Activated CD4-positive, alpha-beta memory T cell treated with anti-CD3 and anti-CD28 coated beads for 36 hours (primary cell): Measurements from ENCODE around the gene HOXB3. TPM values are rescaled to one million over a fixed set of nuclear protein-coding genes. Genes with fewer than 3 reads are reported as not detected.

Source experiments
- CTCF ChIA-PET: fragments of 350-600 bp; sonication (Branson Sonifier 250); formaldehyde crosslinking; loops from one replicate; lab custom pipeline; 2021; ENCODE audit warnings: antibody characterized with exemption, inconsistent platforms; lab: Charles Lee
- POLR2A ChIA-PET: fragments of 350-600 bp; sonication (Branson Sonifier 250); formaldehyde crosslinking; loops from one replicate; lab custom pipeline; 2021; ENCODE audit warnings: antibody characterized with exemption; lab: Charles Lee
- DNase-seq: peaks from one replicate; pipeline ENCODE4 v3.0.0-alpha.2; 2020
- H3K27ac Mint-ChIP-seq: one replicate; pipeline ENCODE4 v1.8.0; 2021; ENCODE audit warnings: mixed read lengths
- H3K27me3 Mint-ChIP-seq: one replicate; pipeline ENCODE4 v1.8.0; 2021; ENCODE audit warnings: mixed read lengths
- H3K36me3 Mint-ChIP-seq: one replicate; pipeline ENCODE4 v1.8.0; 2021; ENCODE audit warnings: mixed read lengths
- H3K4me1 Mint-ChIP-seq: one replicate; pipeline ENCODE4 v1.8.0; 2021; ENCODE audit warnings: low read depth, mixed read lengths
- H3K4me3 Mint-ChIP-seq: one replicate; pipeline ENCODE4 v1.8.0; 2021; ENCODE audit warnings: mild to moderate bottlenecking, mixed read lengths
- H3K9me3 Mint-ChIP-seq: one replicate; pipeline ENCODE4 v1.8.0; 2021; ENCODE audit warnings: mixed read lengths
- intact Hi-C: fragments of 100-400 bp; cut with micrococcal nuclease; formaldehyde crosslinking; loops from one replicate; pipeline ENCODE4 v1.15.1; 2023
- total RNA-seq, 2 experiments: library from RNA; stranded (reverse); gene quantifications; one replicate each; pipeline ENCODE4 v1.2.3, GENCODE V29; 2021

The HOXB3 gene
- total RNA-seq, 2 experiments from 2014 or later, result 2.6 TPM

- intact Hi-C loops, result loop anchor here (5.0 to 10.0 kb wide), 2 partner anchors 106 to 481 kb away; partner anchors contain the start of genes PRAC1 and PRAC2
- no peaks in the 10 kb centered on the region for H3K9me3 Mint-ChIP-seq
- POLR2A ChIA-PET, result interaction anchor here (0.5 kb wide), 1 partner anchor 10 kb away, joined by 3 read pairs; no protein-coding TSS in a partner anchor
- DNase-seq, result no peak
- peaks cover 57% of the 10 kb centered on the region for H3K4me1 Mint-ChIP-seq
- no peaks in the 10 kb centered on the region for H3K36me3 Mint-ChIP-seq
- no peak overlapping the region for H3K27ac Mint-ChIP-seq
- peaks cover 84% of the 10 kb centered on the region for H3K27me3 Mint-ChIP-seq
- CTCF ChIA-PET, result interaction anchor here (0.8 to 4.9 kb wide), 9 partner anchors 9 to 536 kb away, joined by 3 to 22 read pairs (median 3); partner anchors contain the start of gene HOXB5
- no peak overlapping the region for H3K4me3 Mint-ChIP-seq
Observed at GRCh38 chr17:48615963-48616716, 26.1 kb upstream of the HOXB3 start.

DNA sequence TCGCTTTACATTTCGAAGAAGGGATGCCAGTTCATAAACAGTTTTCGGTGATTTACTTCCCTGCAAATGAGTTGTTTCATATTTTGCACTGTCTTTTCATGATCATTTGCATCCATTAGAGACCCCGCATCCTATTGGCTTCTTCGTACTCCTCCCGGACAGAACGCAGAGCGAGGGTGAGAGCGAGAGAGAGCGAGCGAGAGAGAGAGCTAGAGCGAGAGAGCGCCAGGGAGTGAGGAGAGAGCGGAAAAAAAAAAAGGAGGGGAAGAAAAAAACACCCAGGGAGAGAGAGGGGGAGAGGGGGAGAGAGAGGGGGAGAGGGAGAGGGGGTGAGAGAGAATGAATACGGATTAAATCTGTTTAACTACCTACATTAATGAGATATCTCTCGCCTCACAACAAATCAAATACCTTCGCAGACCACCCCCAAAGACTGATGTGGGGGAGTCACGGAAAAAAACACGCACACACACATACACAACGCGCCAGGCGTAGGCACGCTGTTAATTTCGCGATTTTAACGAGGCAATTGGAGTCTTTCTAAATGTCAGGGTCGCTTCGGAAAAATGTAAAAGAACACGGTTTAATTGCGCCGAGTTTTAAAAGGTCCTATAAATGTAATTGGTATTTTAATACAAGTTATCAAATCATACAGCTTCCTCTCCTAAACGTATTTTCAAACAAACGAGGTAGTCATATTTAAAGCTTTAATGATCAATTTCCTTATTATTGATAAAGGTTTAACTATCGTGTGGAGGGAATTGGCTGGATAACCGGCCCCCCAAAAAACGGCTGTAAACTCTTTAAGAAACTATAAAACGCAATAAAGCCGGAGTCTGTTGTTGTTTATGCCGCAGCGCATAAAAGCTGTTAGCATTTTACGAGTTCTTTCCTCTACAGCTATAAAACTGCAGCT lies 25.3 kb upstream of the HOXB3 start, which contains the start of gene HOXB8:
Gene HOXB8, minus strand, starts transcription at position 246 of the 916 bp plus-strand sequence. CDS start 588 bp downstream, outside the sequence.
- Mint-ChIP-seq H3K4me3 (peak within 1 kb of the TSS; percentile 20), H3K9me3 (no peaks in the 10 kb centered on the region), H3K27ac (peak within 1 kb of the TSS; percentile 42), H3K4me1 (peaks cover 62% of the 10 kb centered on the region), H3K27me3 (peaks cover 81% of the 10 kb centered on the region), H3K36me3 (no peaks in the 10 kb centered on the region)
- DNase-seq, result no peak
- ChIA-PET CTCF (interaction anchor here (0.7 to 4.9 kb wide), 14 partner anchors 9 to 955 kb away, joined by 3 to 22 read pairs (median 4); partner anchors contain the start of gene HOXB5), POLR2A (interaction anchor here (0.5 kb wide), 1 partner anchor 10 kb away, joined by 3 read pairs; no protein-coding TSS in a partner anchor)
- intact Hi-C loops, result loop anchor here (5.0 to 10.0 kb wide), 2 partner anchors 107 to 481 kb away; partner anchors contain the start of genes PRAC1 and PRAC2

- H3K4me3 Mint-ChIP-seq, result peak overlapping the region; percentile 28
- POLR2A ChIA-PET, result interaction anchor here (2.4 kb wide), 1 partner anchor 12 kb away, joined by 13 read pairs; the partner anchor contains the start of gene HOXB9
- no peak overlapping the region for H3K27ac Mint-ChIP-seq
- peaks cover 78% of the 10 kb centered on the region for H3K27me3 Mint-ChIP-seq
- CTCF ChIA-PET, result interaction anchor here (0.6 to 2.7 kb wide), 16 partner anchors 9 to 589 kb away, joined by 3 to 19 read pairs (median 5); partner anchors contain the start of genes HOXB5 and HOXB9
- peaks cover 59% of the 10 kb centered on the region for H3K4me1 Mint-ChIP-seq
- DNase-seq, result peak; percentile 46
- intact Hi-C loops, result loop anchor here (2.0 to 10.0 kb wide), 4 partner anchors 17 to 587 kb away; no protein-coding TSS in a partner anchor
- no peaks in the 10 kb centered on the region for H3K9me3 Mint-ChIP-seq
- H3K36me3 Mint-ChIP-seq, result no peaks in the 10 kb centered on the region
Observed at GRCh38 chr17:48613862-48614694, 24.0 kb upstream of the HOXB3 start.

GRCh38 chr17:48612854-48613691 lies 23.0 kb upstream of the HOXB3 start:
- intact Hi-C loops, result loop anchor here (2.0 to 10.0 kb wide), 4 partner anchors 16 to 586 kb away; no protein-coding TSS in a partner anchor
- Mint-ChIP-seq H3K27me3 (peaks cover 76% of the 10 kb centered on the region), H3K4me1 (peaks cover 52% of the 10 kb centered on the region), H3K4me3 (peak overlapping the region; percentile 72), H3K27ac (no peak overlapping the region), H3K36me3 (no peaks in the 10 kb centered on the region), H3K9me3 (no peaks in the 10 kb centered on the region)
- CTCF ChIA-PET, result interaction anchor here (0.6 to 2.7 kb wide), 22 partner anchors 10 to 672 kb away, joined by 3 to 19 read pairs (median 4); partner anchors contain the start of genes HOXB5 and PNPO
- POLR2A ChIA-PET, result interaction anchor here (2.4 kb wide), 1 partner anchor 13 kb away, joined by 13 read pairs; the partner anchor contains the start of gene HOXB9
- DNase-seq, result peak; percentile 59

- no peak overlapping the region for H3K27ac Mint-ChIP-seq
- H3K4me3 Mint-ChIP-seq, result peak overlapping the region; percentile 60
- intact Hi-C loops, result loop anchor here (2.0 to 10.0 kb wide), 4 partner anchors 16 to 585 kb away; no protein-coding TSS in a partner anchor
- peaks cover 48% of the 10 kb centered on the region for H3K4me1 Mint-ChIP-seq
- ChIA-PET CTCF (interaction anchor here (0.6 to 2.7 kb wide), 19 partner anchors 11 to 671 kb away, joined by 3 to 19 read pairs (median 4); partner anchors contain the start of genes HOXB5 and PNPO), POLR2A (interaction anchor here (2.4 kb wide), 1 partner anchor 13 kb away, joined by 13 read pairs; the partner anchor contains the start of gene HOXB9)
- no peak for DNase-seq
- peaks cover 74% of the 10 kb centered on the region for H3K27me3 Mint-ChIP-seq
- H3K36me3 Mint-ChIP-seq, result no peaks in the 10 kb centered on the region
- no peaks in the 10 kb centered on the region for H3K9me3 Mint-ChIP-seq
Observed at GRCh38 chr17:48612456-48612853, 22.4 kb upstream of the HOXB3 start.

- Mint-ChIP-seq H3K4me3 (peak overlapping the region; percentile 86), H3K36me3 (no peaks in the 10 kb centered on the region), H3K27ac (peak overlapping the region; percentile 8), H3K4me1 (peaks cover 42% of the 10 kb centered on the region), H3K27me3 (peaks cover 68% of the 10 kb centered on the region), H3K9me3 (no peaks in the 10 kb centered on the region)
- intact Hi-C loops, result loop anchor here (2.0 to 10.0 kb wide), 4 partner anchors 15 to 585 kb away; no protein-coding TSS in a partner anchor
- no peak for DNase-seq
- ChIA-PET CTCF (interaction anchor here (1.0 to 1.8 kb wide), 2 partner anchors 11 to 119 kb away, joined by 3 to 13 read pairs; no protein-coding TSS in a partner anchor), POLR2A (no interaction called here)
Observed at GRCh38 chr17:48611681-48612455, 21.8 kb upstream of the HOXB3 start.

- Mint-ChIP-seq H3K4me3 (peak overlapping the region; percentile 86), H3K9me3 (no peaks in the 10 kb centered on the region)
Observed at GRCh38 chr17:48611213-48611612, 21.2 kb upstream of the HOXB3 start.

DNA sequence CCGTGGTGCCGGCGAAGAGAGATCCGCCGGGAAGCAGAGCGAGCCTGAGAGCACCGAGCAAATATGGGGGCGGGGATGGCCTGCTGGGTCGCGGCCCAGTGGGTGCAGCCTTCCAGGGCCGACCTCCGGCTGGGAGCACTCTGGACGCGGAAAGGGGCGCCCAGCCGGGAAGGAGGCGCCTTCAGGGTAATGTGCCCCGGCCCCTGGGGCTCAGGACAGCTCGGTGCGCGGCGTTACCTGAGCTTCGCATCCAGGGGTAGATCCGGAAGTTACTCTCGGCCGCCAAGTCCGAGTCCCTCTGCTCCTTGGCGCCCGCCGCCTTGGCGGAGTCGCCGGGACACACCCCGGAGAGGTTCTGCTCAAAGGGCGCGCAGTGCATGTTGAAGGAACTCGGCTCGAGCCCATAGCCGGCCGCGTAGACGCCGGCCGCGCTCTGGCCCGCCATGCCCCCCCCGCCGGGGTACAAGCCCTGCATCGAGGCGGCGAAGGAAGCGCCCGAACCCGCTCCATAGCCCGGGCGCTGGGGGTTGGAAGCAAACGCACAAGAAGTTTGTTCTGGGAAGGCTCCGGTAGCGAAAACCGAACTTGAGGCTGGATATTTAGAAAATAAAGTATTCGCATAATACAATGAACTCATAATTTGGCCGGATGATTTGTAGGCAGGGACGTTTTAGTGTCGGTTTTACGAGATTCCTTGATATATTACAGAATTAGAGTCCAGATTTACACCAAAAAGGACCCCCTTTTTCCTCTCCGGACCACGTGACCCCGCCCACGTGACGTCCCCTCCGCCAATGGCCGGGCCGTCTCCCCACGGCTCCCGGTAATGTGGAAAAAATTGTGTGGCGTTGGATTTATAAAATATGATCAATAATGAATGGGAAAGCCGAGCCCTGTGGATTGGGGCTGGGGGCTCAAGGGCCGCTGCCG lies 20.5 kb upstream of the HOXB3 start, which contains the start of gene HOXB7:
Gene HOXB7, minus strand, starts transcription at position 736 of the 930 bp plus-strand sequence. Its CDS starts 99 bp downstream, at position 637.
- intact Hi-C loops, result loop anchor here (5.0 to 10.0 kb wide), 3 partner anchors 142 to 583 kb away; no protein-coding TSS in a partner anchor
- ChIA-PET POLR2A (interaction anchor here (0.5 kb wide), 1 partner anchor 506 kb away, joined by 3 read pairs; no protein-coding TSS in a partner anchor), CTCF (interaction anchor here (0.6 to 1.2 kb wide), 3 partner anchors 12 to 347 kb away, joined by 3 to 5 read pairs (median 3); no protein-coding TSS in a partner anchor)
- H3K36me3 Mint-ChIP-seq, result no peaks in the 10 kb centered on the region
- peak within 1 kb of the TSS; percentile 86 for H3K4me3 Mint-ChIP-seq
- peaks cover 64% of the 10 kb centered on the region for H3K27me3 Mint-ChIP-seq
- H3K4me1 Mint-ChIP-seq, result peaks cover 37% of the 10 kb centered on the region
- peak within 1 kb of the TSS; percentile 41 for H3K27ac Mint-ChIP-seq
- peak; percentile 78 for DNase-seq
- no peaks in the 10 kb centered on the region for H3K9me3 Mint-ChIP-seq

More at GRCh38 chr17:48611213-48611612, 21.2 kb upstream of the HOXB3 start:
- ChIA-PET CTCF (no interaction called here), POLR2A (no interaction called here)
- H3K27ac Mint-ChIP-seq, result peak overlapping the region; percentile 41
- peaks cover 67% of the 10 kb centered on the region for H3K27me3 Mint-ChIP-seq
- DNase-seq, result no peak
- intact Hi-C loops, result loop anchor here (5.0 to 10.0 kb wide), 3 partner anchors 141 to 584 kb away; no protein-coding TSS in a partner anchor
- H3K36me3 Mint-ChIP-seq, result no peaks in the 10 kb centered on the region
- peaks cover 42% of the 10 kb centered on the region for H3K4me1 Mint-ChIP-seq
